Measurements from ENCODE around the gene LGALS13. TPM values are rescaled to one million over a fixed set of nuclear protein-coding genes. Genes with fewer than 3 reads are reported as not detected.

LGALS13 gene
- total and polyA plus RNA-seq, 2 donors from 2014 or later = not detected

DNA sequence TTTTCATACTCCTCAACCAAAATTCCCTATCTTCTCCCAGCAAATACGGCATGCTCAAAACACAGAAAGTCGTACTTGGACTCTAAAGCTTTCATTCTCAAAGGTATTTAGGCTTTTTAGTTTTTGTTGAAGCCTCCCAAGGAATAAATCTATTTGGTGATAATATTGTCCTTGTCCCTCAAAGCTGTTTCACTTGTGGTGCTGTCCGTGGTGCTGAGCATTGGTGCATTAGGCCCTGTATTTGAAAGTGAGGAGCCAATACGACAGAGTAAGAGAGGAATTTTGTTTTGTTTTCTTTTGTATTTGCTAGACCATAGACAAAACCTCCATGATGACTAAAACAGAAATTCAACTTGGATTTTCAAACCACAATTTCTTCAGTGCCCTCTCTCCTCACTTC lies 3.2 kb upstream of the LGALS13 start:
- TF ChIP-seq, protein P1, sequence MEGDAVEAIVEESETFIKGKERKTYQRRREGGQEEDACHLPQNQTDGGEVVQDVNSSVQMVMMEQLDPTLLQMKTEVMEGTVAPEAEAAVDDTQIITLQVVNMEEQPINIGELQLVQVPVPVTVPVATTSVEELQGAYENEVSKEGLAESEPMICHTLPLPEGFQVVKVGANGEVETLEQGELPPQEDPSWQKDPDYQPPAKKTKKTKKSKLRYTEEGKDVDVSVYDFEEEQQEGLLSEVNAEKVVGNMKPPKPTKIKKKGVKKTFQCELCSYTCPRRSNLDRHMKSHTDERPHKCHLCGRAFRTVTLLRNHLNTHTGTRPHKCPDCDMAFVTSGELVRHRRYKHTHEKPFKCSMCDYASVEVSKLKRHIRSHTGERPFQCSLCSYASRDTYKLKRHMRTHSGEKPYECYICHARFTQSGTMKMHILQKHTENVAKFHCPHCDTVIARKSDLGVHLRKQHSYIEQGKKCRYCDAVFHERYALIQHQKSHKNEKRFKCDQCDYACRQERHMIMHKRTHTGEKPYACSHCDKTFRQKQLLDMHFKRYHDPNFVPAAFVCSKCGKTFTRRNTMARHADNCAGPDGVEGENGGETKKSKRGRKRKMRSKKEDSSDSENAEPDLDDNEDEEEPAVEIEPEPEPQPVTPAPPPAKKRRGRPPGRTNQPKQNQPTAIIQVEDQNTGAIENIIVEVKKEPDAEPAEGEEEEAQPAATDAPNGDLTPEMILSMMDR (IDR thresholded peaks at IDR 0.05; ENCODE audit: borderline replicate concordance, extremely low read depth, insufficient read depth) = no peak
- Histone ChIP-seq H3K36me3 (ENCODE audit: control insufficient read depth in 2 of 3, insufficient read depth in 3 of 3, low read length in 3 of 3) (no peaks in the 10 kb centered on the region), H3K27me3 (ENCODE audit: control insufficient read depth, insufficient read depth, low read length) (no peaks in the 10 kb centered on the region), H3K9me3 (ENCODE audit: control insufficient read depth in 2 of 3, insufficient read depth in 1 of 3, low read length in 3 of 3) (peaks cover 0 to 3% (median 0%) of the 10 kb centered on the region in 3 donors), H3K4me1 (ENCODE audit: control insufficient read depth in 2 of 3, insufficient read depth in 2 of 3, low read depth in 1 of 3, low read length in 3 of 3) (no peaks in the 10 kb centered on the region), H3K9ac (ENCODE audit: low read length in 3 of 3) (no peak overlapping the region), H3K4me3 (ENCODE audit: low read length in 3 of 3) (no peak overlapping the region), H3K27ac (ENCODE audit: low read depth in 2 of 2, low read length in 2 of 2) (no peak overlapping the region)
- FAIRE-seq (no peak), DNase-seq (peak in 3 of 5 donors; percentile 52 to 78 (median 58))
- intact Hi-C loops (cut with DNase I) = no loop called here

GRCh38 chr19:39603825-39604224 lies 1.5 kb downstream of the LGALS13 start:
- no peak for DNase-seq

GRCh38 chr19:39607021-39607420 lies 4.7 kb downstream of the LGALS13 start:
- intact Hi-C loops (cut with DNase I) = no loop called here
- no peaks in the 10 kb centered on the region for H3K4me1 ChIP-seq (ENCODE audit: control insufficient read depth in 2 of 3, insufficient read depth in 2 of 3, low read depth in 1 of 3, low read length in 3 of 3)
- no peaks in the 10 kb centered on the region for H3K36me3 ChIP-seq (ENCODE audit: control insufficient read depth in 2 of 3, insufficient read depth in 3 of 3, low read length in 3 of 3)
- no peaks in the 10 kb centered on the region for H3K27me3 ChIP-seq (ENCODE audit: control insufficient read depth, insufficient read depth, low read length)
- H3K9ac ChIP-seq (ENCODE audit: low read length in 3 of 3) = no peak overlapping the region
- DNase-seq (no peak), FAIRE-seq (no peak)
- H3K27ac ChIP-seq (ENCODE audit: low read depth in 2 of 2, low read length in 2 of 2) = no peak overlapping the region
- no peaks in the 10 kb centered on the region for H3K9me3 ChIP-seq (ENCODE audit: control insufficient read depth in 2 of 3, insufficient read depth in 1 of 3, low read length in 3 of 3)
- TF ChIP-seq, protein P1 (IDR thresholded peaks at IDR 0.05; ENCODE audit: borderline replicate concordance, extremely low read depth, insufficient read depth) = no peak
- H3K4me3 ChIP-seq (ENCODE audit: low read length in 3 of 3) = no peak overlapping the region

More at GRCh38 chr19:39603825-39604224, 1.5 kb downstream of the LGALS13 start:
- no peak overlapping the region for H3K27ac ChIP-seq (ENCODE audit: low read depth in 2 of 2, low read length in 2 of 2)
- intact Hi-C loops (cut with DNase I) = no loop called here
- H3K4me3 ChIP-seq (ENCODE audit: low read length in 3 of 3) = no peak overlapping the region
- TF ChIP-seq, protein P1 (IDR thresholded peaks at IDR 0.05; ENCODE audit: borderline replicate concordance, extremely low read depth, insufficient read depth) = no peak
- H3K9me3 ChIP-seq (ENCODE audit: control insufficient read depth in 2 of 3, insufficient read depth in 1 of 3, low read length in 3 of 3) = peaks cover 0 to 3% (median 0%) of the 10 kb centered on the region in 3 donors
- H3K27me3 ChIP-seq (ENCODE audit: control insufficient read depth, insufficient read depth, low read length) = no peaks in the 10 kb centered on the region
- no peaks in the 10 kb centered on the region for H3K4me1 ChIP-seq (ENCODE audit: control insufficient read depth in 2 of 3, insufficient read depth in 2 of 3, low read depth in 1 of 3, low read length in 3 of 3)
- H3K9ac ChIP-seq (ENCODE audit: low read length in 3 of 3) = no peak overlapping the region
- no peak for FAIRE-seq
- H3K36me3 ChIP-seq (ENCODE audit: control insufficient read depth in 2 of 3, insufficient read depth in 3 of 3, low read length in 3 of 3) = no peaks in the 10 kb centered on the region

GRCh38 chr19:39607561-39607960 lies 5.2 kb downstream of the LGALS13 start:
- H3K9ac ChIP-seq (ENCODE audit: low read length in 3 of 3) = no peak overlapping the region
- TF ChIP-seq, protein P1 (IDR thresholded peaks at IDR 0.05; ENCODE audit: borderline replicate concordance, extremely low read depth, insufficient read depth) = no peak
- intact Hi-C loops (cut with DNase I) = no loop called here
- DNase-seq (no peak), FAIRE-seq (no peak)
- no peak overlapping the region for H3K4me3 ChIP-seq (ENCODE audit: low read length in 3 of 3)
- H3K27ac ChIP-seq (ENCODE audit: low read depth in 2 of 2, low read length in 2 of 2) = no peak overlapping the region
- no peaks in the 10 kb centered on the region for H3K9me3 ChIP-seq (ENCODE audit: control insufficient read depth in 2 of 3, insufficient read depth in 1 of 3, low read length in 3 of 3)
- H3K36me3 ChIP-seq (ENCODE audit: control insufficient read depth in 2 of 3, insufficient read depth in 3 of 3, low read length in 3 of 3) = no peaks in the 10 kb centered on the region
- H3K27me3 ChIP-seq (ENCODE audit: control insufficient read depth, insufficient read depth, low read length) = no peaks in the 10 kb centered on the region
- H3K4me1 ChIP-seq (ENCODE audit: control insufficient read depth in 2 of 3, insufficient read depth in 2 of 3, low read depth in 1 of 3, low read length in 3 of 3) = no peaks in the 10 kb centered on the region

Measured in kidney (tissue), 14 donors.